ENCODE results near the gene FLRT2. TPM values are rescaled to one million over a fixed set of nuclear protein-coding genes. Genes with fewer than 3 reads are reported as not detected.

FLRT2 gene
- total RNA-seq, 1 experiment from 2014 or later = 0.17 TPM

- H3K4me2 ChIP-seq (ENCODE audit: low read length) = no peak overlapping the region
- ChIA-PET POLR2A (no interaction called here), RAD21 (ENCODE audit: low non-redundant PET in 1 of 2, low total read pairs in 2 of 2, uncharacterized antibody in 2 of 2, unreplicated experiment in 2 of 2) (no interaction called here), CTCF (no interaction called here)
- H3K9ac ChIP-seq (ENCODE audit: low read length) = no peak overlapping the region
- BruUV-seq (replicated peaks) = no TSS peak
- DNase-seq (ENCODE audit: low read depth, low spot score) (no peak), ATAC-seq (no peak)
- no peak overlapping the region for H2AFZ ChIP-seq (ENCODE audit: low read depth, low read length, poor library complexity, severe bottlenecking)
- no peaks in the 10 kb centered on the region for H3K79me2 ChIP-seq (ENCODE audit: insufficient read depth, low read length)
- intact Hi-C loops (cut with micrococcal nuclease) = no loop called here
- H3K4me3 ChIP-seq (replicated peaks in 1 of 2; ENCODE audit: low read depth in 1 of 2, low read length in 2 of 2) = no peak overlapping the region
- H3K9me3 ChIP-seq (ENCODE audit: control insufficient read depth in 1 of 2, insufficient read depth in 1 of 2, low read depth in 1 of 2, low read length in 2 of 2) = peaks cover 10 to 21% of the 10 kb centered on the region in 2 experiments; a peak in 2 of 4 replicates
- H3K4me1 ChIP-seq (ENCODE audit: control insufficient read depth in 1 of 2, insufficient read depth in 2 of 2, low read length in 2 of 2) = no peaks in the 10 kb centered on the region
- H3K9me2 ChIP-seq (ENCODE audit: insufficient read depth) = no peaks in the 10 kb centered on the region
- no peaks in the 10 kb centered on the region for H3K36me3 ChIP-seq (ENCODE audit: control insufficient read depth in 1 of 2, insufficient read depth in 2 of 2, low read length in 2 of 2)
- H3K27me3 ChIP-seq (ENCODE audit: insufficient read depth, low read length) = no peaks in the 10 kb centered on the region
- H3K27ac ChIP-seq (ENCODE audit: low read depth, low read length) = no peak overlapping the region
- H4K20me1 ChIP-seq (ENCODE audit: insufficient read depth) = no peaks in the 10 kb centered on the region
- TF ChIP-seq ZNF274 (IDR thresholded peaks at IDR 0.05; ENCODE audit: low read depth, low read length) (no peak), EZH2 (IDR thresholded peaks at IDR 0.05) (no peak), SP1 (IDR thresholded peaks at IDR 0.05; ENCODE audit: low read depth) (no peak)
Observed at GRCh38 chr14:85622106-85622505, 92.2 kb downstream of the FLRT2 start.

- H3K4me2 ChIP-seq (ENCODE audit: low read length) = no peak overlapping the region
- no peak overlapping the region for H3K4me3 ChIP-seq (replicated peaks in 1 of 2; ENCODE audit: low read depth in 1 of 2, low read length in 2 of 2)
- ChIA-PET RAD21 (ENCODE audit: low non-redundant PET in 1 of 2, low total read pairs in 2 of 2, uncharacterized antibody in 2 of 2, unreplicated experiment in 2 of 2) (no interaction called here), CTCF (no interaction called here), POLR2A (no interaction called here)
- H3K27me3 ChIP-seq (ENCODE audit: insufficient read depth, low read length) = no peaks in the 10 kb centered on the region
- no peak overlapping the region for H3K27ac ChIP-seq (ENCODE audit: low read depth, low read length)
- no peak overlapping the region for H3K9ac ChIP-seq (ENCODE audit: low read length)
- ATAC-seq = no peak
- no peaks in the 10 kb centered on the region for H3K4me1 ChIP-seq (ENCODE audit: control insufficient read depth in 1 of 2, insufficient read depth in 2 of 2, low read length in 2 of 2)
- no peaks in the 10 kb centered on the region for H3K36me3 ChIP-seq (ENCODE audit: control insufficient read depth in 1 of 2, insufficient read depth in 2 of 2, low read length in 2 of 2)
- TF ChIP-seq CEBPB (IDR thresholded peaks at IDR 0.05; ENCODE audit: low read depth) (no peak), YY1 (IDR thresholded peaks at IDR 0.05; ENCODE audit: extremely low read depth, insufficient replicate concordance, low read depth, low read length) (no peak), EZH2phosphoT487 (IDR thresholded peaks at IDR 0.05; ENCODE audit: borderline replicate concordance) (no peak), REST (IDR thresholded peaks at IDR 0.05; ENCODE audit: low read depth) (no peak), POLR2A (IDR thresholded peaks at IDR 0.05; ENCODE audit: borderline replicate concordance, extremely low read depth, insufficient read depth, insufficient read length) (no peak), SIN3A (IDR thresholded peaks at IDR 0.05; ENCODE audit: low read depth) (no peak), SP1 (IDR thresholded peaks at IDR 0.05; ENCODE audit: low read depth) (no peak), MAX (IDR thresholded peaks at IDR 0.05) (no peak), CTCF (IDR thresholded peaks at IDR 0.05 in 2 of 3, conservative IDR thresholded peaks at IDR 0.05 in 1 of 3; ENCODE audit: borderline replicate concordance in 1 of 3, insufficient read depth in 1 of 3, low read depth in 2 of 3, low read length in 2 of 3) (no peak)
- BruUV-seq (replicated peaks) = no TSS peak
- peaks cover 10 to 21% of the 10 kb centered on the region in 2 experiments; a peak in 2 of 4 replicates for H3K9me3 ChIP-seq (ENCODE audit: control insufficient read depth in 1 of 2, insufficient read depth in 1 of 2, low read depth in 1 of 2, low read length in 2 of 2)
- DNase-seq (ENCODE audit: low read depth, low spot score) = no peak
- no peaks in the 10 kb centered on the region for H4K20me1 ChIP-seq (ENCODE audit: insufficient read depth)
- no peaks in the 10 kb centered on the region for H3K79me2 ChIP-seq (ENCODE audit: insufficient read depth, low read length)
- no peaks in the 10 kb centered on the region for H3K9me2 ChIP-seq (ENCODE audit: insufficient read depth)
- intact Hi-C loops (cut with micrococcal nuclease) = no loop called here
- H2AFZ ChIP-seq (ENCODE audit: low read depth, low read length, poor library complexity, severe bottlenecking) = no peak overlapping the region
Observed at GRCh38 chr14:85622986-85623685, 93.2 kb downstream of the FLRT2 start.

All from HCT116 (cell line).